Prostate gland (tissue), 2 donors: ENCODE results near the gene KRT2. TPM values are rescaled to one million over a fixed set of nuclear protein-coding genes. Genes with fewer than 3 reads are reported as not detected.

Source experiments
- DNase-seq: peaks from one replicate; pipeline ENCODE4 v3.0.0-alpha.2; 2019; ENCODE audit warnings: low spot score
- H3K27ac ChIP-seq, 2 donors: fragments of 200-600 bp; sonication (generic); 2 replicates each; pipeline ENCODE4 v1.5.1; 2017 to 2019
- H3K27me3 ChIP-seq: fragments of 200-600 bp; sonication (generic); replicated peaks from 2 replicates; pipeline ENCODE4 v1.5.1; 2019; ENCODE audit not compliant: insufficient read depth
- H3K36me3 ChIP-seq, 2 donors: fragments of 200-600 bp; sonication (generic); 1 replicate in 1 of 2; 2 replicates in 1 of 2; pipeline versions ENCODE4 v1.5.1 to v1.8.1; 2017 to 2019
- H3K4me1 ChIP-seq: fragments of 200-600 bp; sonication (generic); replicated peaks from 2 replicates; pipeline ENCODE4 v1.5.1; 2019
- H3K4me3 ChIP-seq, 2 donors: fragments of 200-600 bp; sonication (generic); 2 replicates each; pipeline ENCODE4 v1.5.1; 2017 to 2019
- H3K9me3 ChIP-seq: fragments of 200-600 bp; sonication (generic); 2 replicates; pipeline ENCODE4 v1.5.1; 2017
- POLR2A ChIP-seq: fragments of 450-650 bp; IDR thresholded peaks from one replicate; pipeline ENCODE4 v1.6.1; 2016; ENCODE audit warnings: antibody characterized with exemption, mild to moderate bottlenecking
- POLR2AphosphoS5 ChIP-seq: sonication (generic); formaldehyde crosslinking; IDR thresholded peaks from one replicate; pipeline ENCODE4 v1.6.1; 2017; ENCODE audit warnings: antibody characterized with exemption
- WGBS: methylation state at CpG from one replicate; pipeline ENCODE4 v1.1.5; 2018; 5-methylcytosine and 5-hydroxymethylcytosine counted together
- intact Hi-C: fragments of 100-400 bp; cut with DNase I; formaldehyde crosslinking; loops from one replicate; pipeline ENCODE4 v1.14.2; 2022
- total RNA-seq, 2 donors: library from RNA; depleted of rRNA; stranded (reverse); fragments of >200 nt; gene quantifications; one replicate each; pipeline ENCODE4 v1.1.0, GENCODE V29; 2016
- TF ChIP-seq, protein P1 (sequence below), 4 experiments: fragments of 200-600 bp in 2 of 4; fragments of 450-650 bp in 2 of 4; sonication (generic) in 2 of 4; IDR thresholded peaks; 1 replicate in 3 of 4; 2 replicates in 1 of 4; pipeline ENCODE4 v1.5.1; 2016 to 2019; ENCODE audit warnings: antibody characterized with exemption in 4 of 4, mild to moderate bottlenecking in 2 of 4, moderate library complexity in 2 of 4

KRT2 gene
- total RNA-seq, 2 donors from 2014 or later, result 0.41 to 5.1 TPM

- H3K27ac ChIP-seq, result no peak overlapping the region
- 96% methylated on average over 5 of the region's 5 CpGs for WGBS
- H3K4me3 ChIP-seq, result no peak overlapping the region
- DNase-seq, result no peak
- H3K9me3 ChIP-seq, result no peaks in the 10 kb centered on the region
- intact Hi-C loops, result no loop called here
- TF ChIP-seq POLR2A (no peak), POLR2AphosphoS5 (no peak)
- TF ChIP-seq, protein P1, sequence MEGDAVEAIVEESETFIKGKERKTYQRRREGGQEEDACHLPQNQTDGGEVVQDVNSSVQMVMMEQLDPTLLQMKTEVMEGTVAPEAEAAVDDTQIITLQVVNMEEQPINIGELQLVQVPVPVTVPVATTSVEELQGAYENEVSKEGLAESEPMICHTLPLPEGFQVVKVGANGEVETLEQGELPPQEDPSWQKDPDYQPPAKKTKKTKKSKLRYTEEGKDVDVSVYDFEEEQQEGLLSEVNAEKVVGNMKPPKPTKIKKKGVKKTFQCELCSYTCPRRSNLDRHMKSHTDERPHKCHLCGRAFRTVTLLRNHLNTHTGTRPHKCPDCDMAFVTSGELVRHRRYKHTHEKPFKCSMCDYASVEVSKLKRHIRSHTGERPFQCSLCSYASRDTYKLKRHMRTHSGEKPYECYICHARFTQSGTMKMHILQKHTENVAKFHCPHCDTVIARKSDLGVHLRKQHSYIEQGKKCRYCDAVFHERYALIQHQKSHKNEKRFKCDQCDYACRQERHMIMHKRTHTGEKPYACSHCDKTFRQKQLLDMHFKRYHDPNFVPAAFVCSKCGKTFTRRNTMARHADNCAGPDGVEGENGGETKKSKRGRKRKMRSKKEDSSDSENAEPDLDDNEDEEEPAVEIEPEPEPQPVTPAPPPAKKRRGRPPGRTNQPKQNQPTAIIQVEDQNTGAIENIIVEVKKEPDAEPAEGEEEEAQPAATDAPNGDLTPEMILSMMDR (IDR thresholded peaks at IDR 0.05), result no peak
- no peaks in the 10 kb centered on the region for H3K36me3 ChIP-seq
- no peaks in the 10 kb centered on the region for H3K4me1 ChIP-seq
- H3K27me3 ChIP-seq, result no peaks in the 10 kb centered on the region
Measured at GRCh38 chr12:52677126-52677525, 25.1 kb upstream of the KRT2 start.

GRCh38 chr12:52676163-52676562 lies 24.2 kb upstream of the KRT2 start:
- intact Hi-C loops, result no loop called here
- Histone ChIP-seq H3K4me3 (no peak overlapping the region), H3K9me3 (no peaks in the 10 kb centered on the region), H3K36me3 (no peaks in the 10 kb centered on the region), H3K27ac (no peak overlapping the region), H3K4me1 (no peaks in the 10 kb centered on the region), H3K27me3 (no peaks in the 10 kb centered on the region)
- no peak for TF ChIP-seq POLR2AphosphoS5
- TF ChIP-seq, protein P1 (IDR thresholded peaks at IDR 0.05), result no peak
- no peak for TF ChIP-seq POLR2A
- 93% methylated on average over 7 of the region's 7 CpGs for WGBS
- DNase-seq, result no peak

DNA sequence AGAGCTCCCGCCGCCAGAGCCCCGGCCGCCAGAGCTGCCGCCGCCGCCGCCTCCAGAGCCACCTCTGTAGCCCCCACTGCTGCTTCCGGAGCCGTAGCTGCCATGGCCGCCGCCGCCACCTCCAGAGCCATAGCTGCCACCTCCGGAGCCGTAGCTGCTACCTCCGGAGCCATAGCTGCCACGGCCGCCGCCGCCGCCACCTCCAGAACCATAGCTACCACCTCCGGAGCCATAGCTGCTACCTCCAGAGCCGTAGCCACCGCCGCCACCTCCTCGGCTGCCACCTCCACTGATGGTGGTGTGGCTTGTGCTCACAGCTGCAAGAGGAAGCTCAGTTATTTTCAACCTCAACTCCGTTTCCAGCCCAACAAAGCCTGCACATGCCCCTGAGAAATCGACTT lies 23.3 kb upstream of the KRT2 start:
- H3K36me3 ChIP-seq, result no peaks in the 10 kb centered on the region
- no peak overlapping the region for H3K27ac ChIP-seq
- H3K4me1 ChIP-seq, result no peaks in the 10 kb centered on the region
- no peak for TF ChIP-seq POLR2A
- TF ChIP-seq, protein P1 (IDR thresholded peaks at IDR 0.05), result no peak
- no peak for TF ChIP-seq POLR2AphosphoS5
- H3K27me3 ChIP-seq, result no peaks in the 10 kb centered on the region
- no peaks in the 10 kb centered on the region for H3K9me3 ChIP-seq
- intact Hi-C loops, result no loop called here
- H3K4me3 ChIP-seq, result no peak overlapping the region
- WGBS, result 95% methylated on average over 28 of the region's 28 CpGs
- DNase-seq, result no peak

GRCh38 chr12:52674433-52674775 lies 22.4 kb upstream of the KRT2 start:
- Histone ChIP-seq H3K4me1 (no peaks in the 10 kb centered on the region), H3K27ac (no peak overlapping the region), H3K4me3 (no peak overlapping the region), H3K9me3 (no peaks in the 10 kb centered on the region), H3K36me3 (no peaks in the 10 kb centered on the region), H3K27me3 (no peaks in the 10 kb centered on the region)
- WGBS, result 94% methylated on average over 4 of the region's 4 CpGs
- TF ChIP-seq POLR2AphosphoS5 (no peak), POLR2A (no peak)
- TF ChIP-seq, protein P1 (IDR thresholded peaks at IDR 0.05), result no peak
- no peak for DNase-seq
- intact Hi-C loops, result no loop called here

DNA sequence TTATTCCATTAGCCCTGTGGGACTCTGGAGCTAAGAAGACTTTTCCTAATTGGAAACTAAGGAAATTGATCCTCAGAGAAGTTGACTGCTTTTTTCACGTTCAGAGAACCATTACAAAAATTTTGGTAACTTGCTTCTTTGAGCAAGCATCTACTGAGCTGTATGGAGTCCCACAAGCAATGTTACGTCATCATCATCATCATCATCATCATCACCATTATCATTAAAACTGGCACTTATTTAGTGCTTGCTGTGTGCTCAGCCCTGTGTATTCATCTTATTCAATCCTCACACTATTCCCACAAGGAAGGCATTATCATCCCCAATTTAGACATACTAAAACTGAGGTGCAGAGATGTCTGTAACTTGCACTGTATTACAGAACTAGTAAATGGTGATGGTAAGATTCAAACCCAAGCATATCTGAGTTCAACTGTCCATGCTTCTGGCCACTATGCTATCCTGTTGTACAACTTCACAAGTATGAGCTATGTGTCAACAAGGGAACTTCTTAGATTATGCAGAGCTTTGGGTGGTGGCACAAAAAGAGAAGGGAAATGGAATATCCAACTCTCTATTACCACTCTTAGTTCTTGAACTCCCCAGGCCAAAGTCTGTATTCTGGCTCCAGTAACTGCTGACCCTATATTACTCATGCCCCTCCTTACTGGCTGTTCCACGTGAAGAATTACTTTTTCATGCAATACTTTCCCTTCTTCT lies 21.9 kb upstream of the KRT2 start:
- Histone ChIP-seq H3K9me3 (no peaks in the 10 kb centered on the region), H3K27ac (no peak overlapping the region), H3K4me3 (no peak overlapping the region), H3K36me3 (no peaks in the 10 kb centered on the region), H3K4me1 (no peaks in the 10 kb centered on the region), H3K27me3 (no peaks in the 10 kb centered on the region)
- no peak for DNase-seq
- WGBS, result 75% methylated on average over 3 of the region's 3 CpGs
- TF ChIP-seq, protein P1 (IDR thresholded peaks at IDR 0.05), result no peak
- TF ChIP-seq POLR2AphosphoS5, result no peak
- intact Hi-C loops, result no loop called here
